Astrocyte of the cerebellum (primary cell): ENCODE results near the gene TDRD5.
A peak's percentile ranks its signal among the peaks of the same experiment; 100 is the strongest.
"Not testable (repeated sequence)": the region's sequence is repeated elsewhere in the genome, so short reads cannot be mapped to it uniquely, and the experiment has no call there.

Source experiments
- DNase-seq: peaks from one replicate; pipeline ENCODE4 v3.0.0-alpha.2; 2011; ENCODE audit warnings: low read depth
- H3K4me3 ChIP-seq: 2 replicates; pipeline ENCODE4 v1.5.1; 2011; ENCODE audit warnings: mild to moderate bottlenecking, low read depth, low read length, moderate library complexity
- in situ Hi-C: cut with HindIII; loops from 2 replicates; pipeline ENCODE4 v1.10.0; 2017; ENCODE audit warnings: low sequenced_read_pairs
- TF ChIP-seq, protein P1 (sequence below): IDR thresholded peaks from 2 replicates; pipeline ENCODE4 v1.5.1; 2012; ENCODE audit warnings: low read length, low read depth, moderate library complexity, mild to moderate bottlenecking; ENCODE audit errors: missing control alignments

Gene TDRD5

DNA sequence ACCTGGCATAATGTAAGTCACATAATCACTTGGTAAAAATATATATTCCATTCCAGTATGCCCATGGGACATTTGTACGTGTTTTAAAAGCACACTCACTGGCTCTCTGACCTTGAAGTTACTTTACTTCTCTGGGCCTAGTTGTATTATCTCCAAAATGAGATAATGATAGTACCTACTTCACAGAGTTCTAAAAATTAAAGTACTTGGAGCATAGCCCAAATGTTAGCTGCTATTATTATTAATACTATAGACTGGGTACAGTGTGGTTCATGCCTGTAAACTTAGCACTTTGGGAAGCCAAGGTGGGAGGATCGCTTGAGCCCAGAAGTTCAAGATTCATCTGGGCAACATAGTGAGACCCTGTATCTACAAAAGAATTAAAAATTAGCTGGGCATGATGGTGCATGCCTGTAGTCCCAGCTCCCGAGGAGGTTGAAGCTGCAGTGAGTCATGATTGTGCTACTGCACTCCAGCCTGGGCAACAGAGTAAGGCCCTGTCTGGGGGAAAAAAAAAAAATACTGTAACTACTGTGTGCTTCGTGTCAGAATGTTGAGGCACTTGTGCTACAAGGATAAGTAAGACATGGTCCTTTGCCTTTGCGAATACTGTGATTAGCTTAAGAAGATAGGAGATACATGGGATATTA is 45.7 kb downstream of the TDRD5 start:
- no peak for DNase-seq
- no peak overlapping the region for H3K4me3 ChIP-seq
- in situ Hi-C loops, result no loop called here
- TF ChIP-seq, protein P1, sequence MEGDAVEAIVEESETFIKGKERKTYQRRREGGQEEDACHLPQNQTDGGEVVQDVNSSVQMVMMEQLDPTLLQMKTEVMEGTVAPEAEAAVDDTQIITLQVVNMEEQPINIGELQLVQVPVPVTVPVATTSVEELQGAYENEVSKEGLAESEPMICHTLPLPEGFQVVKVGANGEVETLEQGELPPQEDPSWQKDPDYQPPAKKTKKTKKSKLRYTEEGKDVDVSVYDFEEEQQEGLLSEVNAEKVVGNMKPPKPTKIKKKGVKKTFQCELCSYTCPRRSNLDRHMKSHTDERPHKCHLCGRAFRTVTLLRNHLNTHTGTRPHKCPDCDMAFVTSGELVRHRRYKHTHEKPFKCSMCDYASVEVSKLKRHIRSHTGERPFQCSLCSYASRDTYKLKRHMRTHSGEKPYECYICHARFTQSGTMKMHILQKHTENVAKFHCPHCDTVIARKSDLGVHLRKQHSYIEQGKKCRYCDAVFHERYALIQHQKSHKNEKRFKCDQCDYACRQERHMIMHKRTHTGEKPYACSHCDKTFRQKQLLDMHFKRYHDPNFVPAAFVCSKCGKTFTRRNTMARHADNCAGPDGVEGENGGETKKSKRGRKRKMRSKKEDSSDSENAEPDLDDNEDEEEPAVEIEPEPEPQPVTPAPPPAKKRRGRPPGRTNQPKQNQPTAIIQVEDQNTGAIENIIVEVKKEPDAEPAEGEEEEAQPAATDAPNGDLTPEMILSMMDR, result no peak

GRCh38 chr1:179661018-179661417 is 69.4 kb downstream of the TDRD5 start:
- TF ChIP-seq, protein P1, result no peak
- DNase-seq, result no peak
- no peak overlapping the region for H3K4me3 ChIP-seq
- in situ Hi-C loops, result no loop called here

DNA sequence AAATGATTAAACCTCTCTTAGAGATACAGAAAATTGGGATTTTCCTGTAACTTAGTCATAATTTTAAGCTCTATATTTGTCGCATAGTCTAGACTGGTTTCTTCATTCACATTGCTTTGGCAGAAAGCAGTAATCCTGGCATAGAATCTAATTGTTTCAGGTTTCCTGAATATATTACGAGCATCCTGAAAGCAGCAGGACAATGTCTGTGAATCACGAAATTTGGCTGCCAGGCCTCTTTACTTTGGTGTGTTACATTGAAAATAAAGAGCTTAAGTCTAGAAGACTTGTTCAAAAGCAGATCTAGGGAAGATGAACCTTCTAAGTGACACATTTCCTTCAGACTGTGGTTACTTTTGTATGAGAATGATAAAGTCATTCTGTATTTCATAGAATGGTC is 72.2 kb downstream of the TDRD5 start:
- in situ Hi-C loops, result no loop called here
- TF ChIP-seq, protein P1, result no peak
- DNase-seq, result no peak
- H3K4me3 ChIP-seq, result no peak overlapping the region

DNA sequence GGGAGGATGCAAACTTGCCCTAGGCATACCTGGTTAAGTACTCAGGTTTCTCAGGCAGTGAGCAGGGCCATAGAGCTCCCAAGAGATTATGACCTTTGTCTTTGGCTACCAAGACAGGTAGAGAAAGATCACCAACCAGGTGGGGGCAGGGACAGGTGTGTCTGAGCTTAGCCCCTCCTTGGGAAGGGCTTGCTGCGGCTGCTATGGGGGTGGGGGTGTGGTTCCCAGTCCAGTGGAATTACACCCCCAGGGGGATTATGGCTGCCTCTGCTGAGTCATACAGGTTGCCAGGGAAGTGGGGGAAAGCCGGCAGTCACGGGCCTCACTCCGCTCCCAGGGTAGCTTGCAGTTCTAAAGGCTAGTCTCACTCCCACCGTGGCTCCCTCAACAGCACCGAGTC is 86.2 kb downstream of the TDRD5 start:
- in situ Hi-C loops, result no loop called here
- TF ChIP-seq, protein P1, result no peak

DNA sequence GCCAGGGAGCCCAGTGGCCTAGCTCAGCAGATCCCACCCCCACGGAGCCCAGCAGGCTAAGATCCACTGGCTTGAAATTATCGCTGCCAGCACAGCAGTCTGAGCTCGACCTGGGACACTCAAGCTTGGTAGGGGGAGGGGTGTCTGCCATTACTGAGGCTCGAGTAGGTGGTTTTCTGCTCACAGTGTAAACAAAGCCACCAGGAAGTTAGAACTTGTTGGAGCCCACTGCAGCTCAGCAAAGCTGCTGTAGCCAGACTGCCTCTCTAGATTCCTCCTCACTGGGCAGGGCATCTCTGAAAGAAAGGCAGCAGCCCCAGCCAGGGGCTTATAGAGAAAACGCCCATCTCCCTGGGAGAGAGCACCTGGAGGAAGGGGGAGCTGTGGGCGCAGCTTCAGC is 102.9 kb downstream of the TDRD5 start:
- H3K4me3 ChIP-seq, DNase-seq: not testable (repeated sequence)
- in situ Hi-C loops, result loop anchor here (10.0 kb wide), 1 partner anchor 50 kb away; no protein-coding TSS in a partner anchor

More for the DNA sequence above, 86.2 kb downstream of the TDRD5 start:
- H3K4me3 ChIP-seq, result no peak overlapping the region
- no peak for DNase-seq

GRCh38 chr1:179702946-179703539 is 111.4 kb downstream of the TDRD5 start:
- TF ChIP-seq, protein P1, result no peak

DNA sequence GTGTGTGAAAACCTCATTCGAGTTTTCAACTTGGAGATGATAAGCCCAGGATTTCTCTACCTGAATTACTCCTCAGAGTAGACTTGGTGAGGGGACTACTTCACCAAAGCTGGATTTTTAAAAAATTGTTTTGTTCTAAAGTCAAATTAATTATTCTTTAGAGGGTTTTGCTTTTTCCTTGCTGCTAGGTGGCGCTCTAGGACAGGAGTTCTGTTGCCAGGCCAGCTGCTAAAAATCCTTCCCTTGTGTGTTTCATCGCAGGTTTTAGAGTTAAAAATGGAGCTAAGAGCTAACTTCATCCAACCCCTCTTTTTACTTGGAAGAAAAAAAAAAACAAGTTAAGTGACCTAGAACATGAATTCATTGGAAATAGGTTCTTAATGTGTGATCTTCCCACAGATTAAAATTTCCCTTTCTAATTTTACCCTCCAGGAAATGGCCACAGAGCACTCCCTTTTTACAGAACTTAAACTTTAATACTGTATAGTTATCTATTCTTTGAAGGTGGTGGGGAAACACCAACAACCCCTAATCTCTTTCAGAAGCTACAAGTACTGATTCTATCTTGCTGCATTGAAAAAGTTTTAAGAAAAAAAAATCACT is 114.8 kb downstream of the TDRD5 start:
- no peak overlapping the region for H3K4me3 ChIP-seq
- peak; percentile 53 for DNase-seq
- in situ Hi-C loops, result no loop called here
- TF ChIP-seq, protein P1, result peak; percentile 75

More at GRCh38 chr1:179702946-179703539, 111.4 kb downstream of the TDRD5 start:
- H3K4me3 ChIP-seq, result no peak overlapping the region
- in situ Hi-C loops, result no loop called here
- no peak for DNase-seq
